SU-DHL-6 (cell line): Measurements from ENCODE around the gene PDE6H.

Source experiments
- H2AFZ ChIP-seq: fragments of 200-600 bp; sonication (generic); 2 replicates; pipeline ENCODE4 v1.6.1; 2014; ENCODE audit warnings: low read depth, mild to moderate bottlenecking, moderate library complexity, mixed read lengths, antibody characterized with exemption, low read length; ENCODE audit not compliant: severe bottlenecking
- H3F3A ChIP-seq: fragments of 200-600 bp; shearing (Covaris generic); 2 replicates; pipeline ENCODE4 v1.6.0; 2016; ENCODE audit warnings: antibody characterized with exemption, mild to moderate bottlenecking; ENCODE audit not compliant: insufficient read depth
- H3K27ac ChIP-seq: fragments of 200-600 bp; sonication (generic); 2 replicates; pipeline ENCODE4 v1.5.1; 2016; ENCODE audit warnings: low read depth, mild to moderate bottlenecking, low read length, moderate library complexity, mixed read lengths
- H3K27me3 ChIP-seq: fragments of 200-600 bp; sonication (generic), shearing (Covaris generic); 2 replicates; pipeline ENCODE4 v1.6.0; 2014; ENCODE audit warnings: mild to moderate bottlenecking, low read length
- H3K36me3 ChIP-seq: fragments of 200-600 bp; sonication (generic); 2 replicates; pipeline ENCODE4 v1.6.1; 2014; ENCODE audit warnings: mild to moderate bottlenecking, low read length, mixed read lengths
- H3K4me2 ChIP-seq: fragments of 300-600, 200-600 bp; shearing (Covaris generic), sonication (generic); 2 replicates; pipeline ENCODE4 v1.6.0; 2014; ENCODE audit warnings: low read length, low read depth, mild to moderate bottlenecking; ENCODE audit not compliant: poor library complexity, severe bottlenecking
- H3K4me3 ChIP-seq: fragments of 200-600 bp; sonication (generic); 2 replicates; pipeline ENCODE4 v1.5.1; 2014; ENCODE audit warnings: antibody characterized with exemption, low read length, mild to moderate bottlenecking, mixed read lengths; ENCODE audit not compliant: insufficient read depth, poor library complexity, severe bottlenecking
- H3K79me2 ChIP-seq: fragments of 200-600 bp; sonication (generic); 2 replicates; pipeline ENCODE4 v1.6.1; 2014; ENCODE audit warnings: mild to moderate bottlenecking, low read length, moderate library complexity; ENCODE audit not compliant: insufficient read depth
- H3K9ac ChIP-seq: fragments of 200-600 bp; sonication (generic); 2 replicates; pipeline ENCODE4 v1.7.0; 2014; ENCODE audit warnings: mild to moderate bottlenecking, low read length
- H3K9me2 ChIP-seq: fragments of 200-600 bp; sonication (generic); replicated peaks from 2 replicates; pipeline ENCODE4 v1.6.1; 2014; ENCODE audit warnings: low read length; ENCODE audit not compliant: insufficient read depth
- H3K9me3 ChIP-seq: fragments of 200-600 bp; sonication (generic); 2 replicates; pipeline ENCODE4 v1.6.1; 2014; ENCODE audit warnings: low read length, mixed read lengths; ENCODE audit not compliant: insufficient read depth
- H4K20me1 ChIP-seq: fragments of 200-600 bp; sonication (generic); 2 replicates; pipeline ENCODE4 v1.6.1; 2014; ENCODE audit warnings: low read depth, mild to moderate bottlenecking, antibody characterized with exemption, low read length, moderate library complexity, mixed read lengths
- EZH2phosphoT487 ChIP-seq: fragments of 200-600 bp; sonication (generic), shearing (Covaris generic); conservative IDR thresholded peaks from 2 replicates; pipeline ENCODE4 v1.6.1; 2018; ENCODE audit warnings: mild to moderate bottlenecking, antibody characterized with exemption, low read length, moderate library complexity, mixed read lengths
- TF ChIP-seq, protein P1 (sequence below): fragments of 200-600 bp; sonication (generic); IDR thresholded peaks from one replicate; pipeline ENCODE4 v1.5.1; 2017; ENCODE audit warnings: antibody characterized with exemption, mild to moderate bottlenecking, low read length, moderate library complexity; ENCODE audit not compliant: insufficient read depth, poor library complexity, severe bottlenecking

The PDE6H gene

DNA sequence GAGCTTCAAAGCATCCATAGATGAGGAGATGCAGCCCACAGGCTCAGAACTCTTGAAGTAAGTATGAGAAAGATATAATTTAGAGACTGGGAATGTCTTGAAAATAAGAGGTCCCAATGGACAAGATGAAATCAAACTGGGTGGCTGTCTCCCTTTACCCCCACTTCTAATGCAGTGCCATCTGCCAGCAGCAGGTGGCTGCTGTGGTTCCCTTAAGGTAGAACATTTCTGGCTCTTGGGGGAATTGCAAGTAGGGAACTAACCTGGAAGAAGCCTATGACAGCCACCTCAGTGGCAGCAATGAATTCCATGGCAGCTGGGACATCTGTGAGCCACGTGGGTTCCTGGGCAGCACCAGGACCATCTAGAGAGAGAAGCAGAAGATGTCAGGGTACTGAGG lies 35.2 kb upstream of the PDE6H start:
- Histone ChIP-seq H4K20me1 (no peaks in the 10 kb centered on the region), H3K27me3 (no peaks in the 10 kb centered on the region), H3K9me2 (no peaks in the 10 kb centered on the region), H2AFZ (no peak overlapping the region), H3F3A (peaks cover 32% of the 10 kb centered on the region), H3K4me3 (no peak overlapping the region), H3K79me2 (no peaks in the 10 kb centered on the region), H3K27ac (no peak overlapping the region), H3K36me3 (peaks cover 11% of the 10 kb centered on the region), H3K9ac (no peak overlapping the region), H3K9me3 (no peaks in the 10 kb centered on the region), H3K4me2 (no peak overlapping the region)
- TF ChIP-seq, protein P1, sequence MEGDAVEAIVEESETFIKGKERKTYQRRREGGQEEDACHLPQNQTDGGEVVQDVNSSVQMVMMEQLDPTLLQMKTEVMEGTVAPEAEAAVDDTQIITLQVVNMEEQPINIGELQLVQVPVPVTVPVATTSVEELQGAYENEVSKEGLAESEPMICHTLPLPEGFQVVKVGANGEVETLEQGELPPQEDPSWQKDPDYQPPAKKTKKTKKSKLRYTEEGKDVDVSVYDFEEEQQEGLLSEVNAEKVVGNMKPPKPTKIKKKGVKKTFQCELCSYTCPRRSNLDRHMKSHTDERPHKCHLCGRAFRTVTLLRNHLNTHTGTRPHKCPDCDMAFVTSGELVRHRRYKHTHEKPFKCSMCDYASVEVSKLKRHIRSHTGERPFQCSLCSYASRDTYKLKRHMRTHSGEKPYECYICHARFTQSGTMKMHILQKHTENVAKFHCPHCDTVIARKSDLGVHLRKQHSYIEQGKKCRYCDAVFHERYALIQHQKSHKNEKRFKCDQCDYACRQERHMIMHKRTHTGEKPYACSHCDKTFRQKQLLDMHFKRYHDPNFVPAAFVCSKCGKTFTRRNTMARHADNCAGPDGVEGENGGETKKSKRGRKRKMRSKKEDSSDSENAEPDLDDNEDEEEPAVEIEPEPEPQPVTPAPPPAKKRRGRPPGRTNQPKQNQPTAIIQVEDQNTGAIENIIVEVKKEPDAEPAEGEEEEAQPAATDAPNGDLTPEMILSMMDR = no peak
- TF ChIP-seq EZH2phosphoT487 = no peak

DNA sequence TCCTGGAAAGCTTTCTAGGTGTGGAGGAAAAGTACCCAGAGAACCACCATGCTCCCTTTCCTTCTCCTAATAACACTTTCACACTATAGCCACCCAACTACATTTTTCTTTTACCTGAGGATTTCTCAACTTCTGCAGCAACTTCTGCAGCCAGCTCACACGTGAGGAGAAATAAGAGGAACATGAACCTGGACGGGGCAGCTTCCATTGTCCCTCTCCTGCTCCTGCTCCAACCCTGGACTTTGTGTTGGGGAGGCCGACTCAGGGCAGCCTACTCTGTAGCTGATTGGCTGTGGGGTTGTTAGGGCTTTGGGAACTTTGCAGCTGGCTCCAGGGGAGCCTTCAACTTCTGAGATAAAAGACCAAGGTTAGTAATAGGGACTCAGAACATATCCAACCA lies 34.5 kb upstream of the PDE6H start, which contains the start of gene ERP27:
ERP27 (minus strand) TSS at position 237 of the 400 bp plus-strand sequence; CDS start at position 208, 29 bp downstream.
- Histone ChIP-seq H3K79me2 (no peaks in the 10 kb centered on the region), H2AFZ (no peak within 1 kb of the TSS), H3K9me2 (no peaks in the 10 kb centered on the region), H3K9ac (no peak within 1 kb of the TSS), H3F3A (peaks cover 32% of the 10 kb centered on the region), H3K9me3 (no peaks in the 10 kb centered on the region), H3K27ac (no peak within 1 kb of the TSS), H4K20me1 (no peaks in the 10 kb centered on the region), H3K27me3 (no peaks in the 10 kb centered on the region), H3K36me3 (peaks cover 15% of the 10 kb centered on the region), H3K4me2 (no peak within 1 kb of the TSS), H3K4me3 (no peak within 1 kb of the TSS)
- TF ChIP-seq, protein P1 = no peak
- TF ChIP-seq EZH2phosphoT487 = no peak

DNA sequence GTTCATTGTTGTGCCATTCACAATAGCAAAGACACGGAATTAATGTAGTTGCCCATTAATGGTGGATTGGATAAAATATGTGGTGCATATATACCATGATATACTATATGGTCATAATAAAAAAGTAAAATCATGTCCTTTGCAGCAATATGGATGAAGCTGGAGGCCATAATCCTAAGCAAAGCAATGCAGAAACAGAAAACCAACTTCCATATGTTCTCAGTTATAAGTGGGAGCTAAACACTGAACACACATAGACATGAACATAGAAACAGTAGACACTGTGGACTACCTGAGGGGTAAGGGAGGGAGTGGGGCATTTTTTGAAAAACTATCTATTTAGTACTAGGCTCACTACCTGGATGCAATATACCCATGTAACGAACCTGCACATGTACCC lies 31.5 kb upstream of the PDE6H start:
- Histone ChIP-seq H3K9me2 (no peaks in the 10 kb centered on the region), H3K27ac (no peak overlapping the region), H4K20me1 (no peaks in the 10 kb centered on the region), H3K4me3 (no peak overlapping the region), H3F3A (peaks cover 48% of the 10 kb centered on the region), H3K27me3 (no peaks in the 10 kb centered on the region), H3K4me2 (no peak overlapping the region), H3K79me2 (no peaks in the 10 kb centered on the region; the same call in 1 of the 2 replicates), H2AFZ (no peak overlapping the region), H3K9ac (no peak overlapping the region), H3K36me3 (peaks cover 38% of the 10 kb centered on the region), H3K9me3 (no peaks in the 10 kb centered on the region)
- TF ChIP-seq EZH2phosphoT487 = no peak
- TF ChIP-seq, protein P1 = no peak
